HEK293 (cell line): Measurements from ENCODE around the gene RBM19.

Source experiments
- GLI4 ChIP-seq: fragments of 450-650 bp; formaldehyde crosslinking; IDR thresholded peaks from 2 replicates; pipeline ENCODE4 v1.5.1; 2016; ENCODE audit warnings: missing biosample characterization, missing genetic modification characterization
- SP2 ChIP-seq: fragments of 450-650 bp; formaldehyde crosslinking; IDR thresholded peaks from 2 replicates; pipeline ENCODE4 v1.5.1; 2016; ENCODE audit warnings: missing biosample characterization, missing genetic modification characterization
- ZFHX2 ChIP-seq: fragments of 450-650 bp; formaldehyde crosslinking; conservative IDR thresholded peaks from 2 replicates; pipeline ENCODE4 v1.5.1; 2016; ENCODE audit warnings: missing biosample characterization, missing genetic modification characterization
- ZNF174 ChIP-seq: fragments of 450-650 bp; formaldehyde crosslinking; IDR thresholded peaks from 2 replicates; pipeline ENCODE4 v1.5.0; 2017; ENCODE audit warnings: missing biosample characterization, mild to moderate bottlenecking, missing genetic modification characterization
- ZNF2 ChIP-seq: fragments of 450-650 bp; formaldehyde crosslinking; IDR thresholded peaks from 2 replicates; pipeline ENCODE4 v1.5.1; 2016; ENCODE audit warnings: missing biosample characterization, missing genetic modification characterization
- ZNF221 ChIP-seq: fragments of 450-650 bp; formaldehyde crosslinking; IDR thresholded peaks from 2 replicates; pipeline ENCODE4 v1.5.1; 2017; ENCODE audit warnings: missing biosample characterization, missing genetic modification characterization, borderline replicate concordance
- ZNF239 ChIP-seq: fragments of 450-650 bp; formaldehyde crosslinking; IDR thresholded peaks from 2 replicates; pipeline ENCODE4 v1.5.1; 2016; ENCODE audit warnings: missing biosample characterization, missing genetic modification characterization
- TF ChIP-seq, protein P1 (sequence below): fragments of 450-650 bp; formaldehyde crosslinking; IDR thresholded peaks from 2 replicates; pipeline ENCODE4 v1.5.1; 2017; ENCODE audit warnings: missing biosample characterization, missing genetic modification characterization
- TF ChIP-seq, protein P2 (sequence below): fragments of 450-650 bp; IDR thresholded peaks from 2 replicates; pipeline ENCODE4 v1.5.1; 2018; ENCODE audit warnings: missing biosample characterization, mild to moderate bottlenecking, missing genetic modification characterization
- TF ChIP-seq, protein P3 (sequence below): fragments of 450-650 bp; formaldehyde crosslinking; IDR thresholded peaks from 2 replicates; pipeline ENCODE4 v1.5.1; 2016; ENCODE audit warnings: missing biosample characterization, missing genetic modification characterization
- TF ChIP-seq, protein P4 (sequence below): fragments of 450-650 bp; formaldehyde crosslinking; IDR thresholded peaks from 2 replicates; pipeline ENCODE4 v1.5.1; 2016; ENCODE audit warnings: missing biosample characterization, missing genetic modification characterization
- TF ChIP-seq, protein P5 (sequence below): fragments of 450-650 bp; formaldehyde crosslinking; IDR thresholded peaks from 2 replicates; pipeline ENCODE4 v1.5.1; 2016; ENCODE audit warnings: missing biosample characterization, missing genetic modification characterization

DNA sequence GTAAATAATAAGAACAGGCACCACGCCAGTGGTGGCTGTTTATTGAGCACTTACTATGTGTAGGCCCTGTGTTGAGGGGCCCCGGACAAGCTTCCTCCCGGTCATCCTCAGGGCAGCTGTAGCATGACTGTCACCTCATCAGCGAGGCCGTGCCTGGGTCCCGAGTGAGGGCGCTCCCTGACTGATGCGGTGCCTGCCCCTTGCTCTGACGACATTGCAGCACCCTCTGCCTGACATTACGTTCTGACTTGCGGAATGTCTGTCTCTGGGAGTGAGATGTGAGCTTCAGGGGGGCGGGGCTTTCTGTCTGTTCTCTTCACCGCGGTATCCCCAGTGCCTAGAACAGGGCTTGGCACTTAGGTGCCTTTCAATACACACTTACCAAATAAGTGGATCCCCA is 167.6 kb downstream of the RBM19 start:
- TF ChIP-seq GLI4 (tag by site-specific recombination) = no peak
- no peak for TF ChIP-seq ZNF221 (tag by site-specific recombination)
- TF ChIP-seq ZNF239 (tag by site-specific recombination) = no peak
- TF ChIP-seq, protein P1, sequence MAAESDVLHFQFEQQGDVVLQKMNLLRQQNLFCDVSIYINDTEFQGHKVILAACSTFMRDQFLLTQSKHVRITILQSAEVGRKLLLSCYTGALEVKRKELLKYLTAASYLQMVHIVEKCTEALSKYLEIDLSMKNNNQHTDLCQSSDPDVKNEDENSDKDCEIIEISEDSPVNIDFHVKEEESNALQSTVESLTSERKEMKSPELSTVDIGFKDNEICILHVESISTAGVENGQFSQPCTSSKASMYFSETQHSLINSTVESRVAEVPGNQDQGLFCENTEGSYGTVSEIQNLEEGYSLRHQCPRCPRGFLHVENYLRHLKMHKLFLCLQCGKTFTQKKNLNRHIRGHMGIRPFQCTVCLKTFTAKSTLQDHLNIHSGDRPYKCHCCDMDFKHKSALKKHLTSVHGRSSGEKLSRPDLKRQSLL (tag by site-specific recombination) = no peak
- TF ChIP-seq, protein P2, sequence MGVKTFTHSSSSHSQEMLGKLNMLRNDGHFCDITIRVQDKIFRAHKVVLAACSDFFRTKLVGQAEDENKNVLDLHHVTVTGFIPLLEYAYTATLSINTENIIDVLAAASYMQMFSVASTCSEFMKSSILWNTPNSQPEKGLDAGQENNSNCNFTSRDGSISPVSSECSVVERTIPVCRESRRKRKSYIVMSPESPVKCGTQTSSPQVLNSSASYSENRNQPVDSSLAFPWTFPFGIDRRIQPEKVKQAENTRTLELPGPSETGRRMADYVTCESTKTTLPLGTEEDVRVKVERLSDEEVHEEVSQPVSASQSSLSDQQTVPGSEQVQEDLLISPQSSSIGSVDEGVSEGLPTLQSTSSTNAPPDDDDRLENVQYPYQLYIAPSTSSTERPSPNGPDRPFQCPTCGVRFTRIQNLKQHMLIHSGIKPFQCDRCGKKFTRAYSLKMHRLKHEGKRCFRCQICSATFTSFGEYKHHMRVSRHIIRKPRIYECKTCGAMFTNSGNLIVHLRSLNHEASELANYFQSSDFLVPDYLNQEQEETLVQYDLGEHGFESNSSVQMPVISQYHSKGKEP (tag by site-specific recombination) = no peak
- TF ChIP-seq SP2 (tag by site-specific recombination) = no peak
- TF ChIP-seq, protein P3, sequence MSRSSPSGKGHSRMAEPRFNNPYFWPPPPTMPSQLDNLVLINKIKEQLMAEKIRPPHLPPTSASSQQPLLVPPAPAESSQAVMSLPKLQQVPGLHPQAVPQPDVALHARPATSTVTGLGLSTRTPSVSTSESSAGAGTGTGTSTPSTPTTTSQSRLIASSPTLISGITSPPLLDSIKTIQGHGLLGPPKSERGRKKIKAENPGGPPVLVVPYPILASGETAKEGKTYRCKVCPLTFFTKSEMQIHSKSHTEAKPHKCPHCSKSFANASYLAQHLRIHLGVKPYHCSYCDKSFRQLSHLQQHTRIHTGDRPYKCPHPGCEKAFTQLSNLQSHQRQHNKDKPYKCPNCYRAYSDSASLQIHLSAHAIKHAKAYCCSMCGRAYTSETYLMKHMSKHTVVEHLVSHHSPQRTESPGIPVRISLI (tag by site-specific recombination) = no peak
- TF ChIP-seq ZNF2 = no peak
- TF ChIP-seq, protein P4, sequence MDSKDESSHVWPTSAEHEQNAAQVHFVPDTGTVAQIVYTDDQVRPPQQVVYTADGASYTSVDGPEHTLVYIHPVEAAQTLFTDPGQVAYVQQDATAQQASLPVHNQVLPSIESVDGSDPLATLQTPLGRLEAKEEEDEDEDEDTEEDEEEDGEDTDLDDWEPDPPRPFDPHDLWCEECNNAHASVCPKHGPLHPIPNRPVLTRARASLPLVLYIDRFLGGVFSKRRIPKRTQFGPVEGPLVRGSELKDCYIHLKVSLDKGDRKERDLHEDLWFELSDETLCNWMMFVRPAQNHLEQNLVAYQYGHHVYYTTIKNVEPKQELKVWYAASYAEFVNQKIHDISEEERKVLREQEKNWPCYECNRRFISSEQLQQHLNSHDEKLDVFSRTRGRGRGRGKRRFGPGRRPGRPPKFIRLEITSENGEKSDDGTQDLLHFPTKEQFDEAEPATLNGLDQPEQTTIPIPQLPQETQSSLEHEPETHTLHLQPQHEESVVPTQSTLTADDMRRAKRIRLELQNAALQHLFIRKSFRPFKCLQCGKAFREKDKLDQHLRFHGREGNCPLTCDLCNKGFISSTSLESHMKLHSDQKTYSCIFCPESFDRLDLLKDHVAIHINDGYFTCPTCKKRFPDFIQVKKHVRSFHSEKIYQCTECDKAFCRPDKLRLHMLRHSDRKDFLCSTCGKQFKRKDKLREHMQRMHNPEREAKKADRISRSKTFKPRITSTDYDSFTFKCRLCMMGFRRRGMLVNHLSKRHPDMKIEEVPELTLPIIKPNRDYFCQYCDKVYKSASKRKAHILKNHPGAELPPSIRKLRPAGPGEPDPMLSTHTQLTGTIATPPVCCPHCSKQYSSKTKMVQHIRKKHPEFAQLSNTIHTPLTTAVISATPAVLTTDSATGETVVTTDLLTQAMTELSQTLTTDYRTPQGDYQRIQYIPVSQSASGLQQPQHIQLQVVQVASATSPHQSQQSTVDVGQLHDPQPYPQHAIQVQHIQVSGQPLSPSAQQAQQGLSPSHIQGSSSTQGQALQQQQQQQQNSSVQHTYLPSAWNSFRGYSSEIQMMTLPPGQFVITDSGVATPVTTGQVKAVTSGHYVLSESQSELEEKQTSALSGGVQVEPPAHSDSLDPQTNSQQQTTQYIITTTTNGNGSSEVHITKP (tag by site-specific recombination) = no peak
- no peak for TF ChIP-seq ZFHX2 (tag by site-specific recombination)
- TF ChIP-seq, protein P5, sequence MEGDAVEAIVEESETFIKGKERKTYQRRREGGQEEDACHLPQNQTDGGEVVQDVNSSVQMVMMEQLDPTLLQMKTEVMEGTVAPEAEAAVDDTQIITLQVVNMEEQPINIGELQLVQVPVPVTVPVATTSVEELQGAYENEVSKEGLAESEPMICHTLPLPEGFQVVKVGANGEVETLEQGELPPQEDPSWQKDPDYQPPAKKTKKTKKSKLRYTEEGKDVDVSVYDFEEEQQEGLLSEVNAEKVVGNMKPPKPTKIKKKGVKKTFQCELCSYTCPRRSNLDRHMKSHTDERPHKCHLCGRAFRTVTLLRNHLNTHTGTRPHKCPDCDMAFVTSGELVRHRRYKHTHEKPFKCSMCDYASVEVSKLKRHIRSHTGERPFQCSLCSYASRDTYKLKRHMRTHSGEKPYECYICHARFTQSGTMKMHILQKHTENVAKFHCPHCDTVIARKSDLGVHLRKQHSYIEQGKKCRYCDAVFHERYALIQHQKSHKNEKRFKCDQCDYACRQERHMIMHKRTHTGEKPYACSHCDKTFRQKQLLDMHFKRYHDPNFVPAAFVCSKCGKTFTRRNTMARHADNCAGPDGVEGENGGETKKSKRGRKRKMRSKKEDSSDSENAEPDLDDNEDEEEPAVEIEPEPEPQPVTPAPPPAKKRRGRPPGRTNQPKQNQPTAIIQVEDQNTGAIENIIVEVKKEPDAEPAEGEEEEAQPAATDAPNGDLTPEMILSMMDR (tag by site-specific recombination) = no peak
- no peak for TF ChIP-seq ZNF174 (tag by site-specific recombination)
